Suprapubic skin (tissue), 4 donors: ENCODE data around the gene VCAM1.

ENCODE experiments used
- EP300 ChIP-seq: sonication (generic); formaldehyde crosslinking; IDR thresholded peaks from one replicate; pipeline ENCODE4 v1.6.1; 2017; ENCODE audit warnings: antibody characterized with exemption
- POLR2A ChIP-seq, 2 donors: fragments of 450-650 bp; IDR thresholded peaks; one replicate each; pipeline ENCODE4 v1.6.1; 2017; ENCODE audit warnings: antibody characterized with exemption in 2 of 2, mild to moderate bottlenecking in 2 of 2, moderate library complexity in 2 of 2
- POLR2AphosphoS5 ChIP-seq, 3 donors: sonication (generic); formaldehyde crosslinking; IDR thresholded peaks; one replicate each; pipeline ENCODE4 v1.6.1; 2017; ENCODE audit warnings: antibody characterized with exemption in 3 of 3
- TF ChIP-seq, protein P1 (sequence below), 2 donors: fragments of 200-600 bp in 1 of 2; fragments of 450-650 bp in 1 of 2; sonication (generic) in 1 of 2; IDR thresholded peaks; one replicate each; pipeline ENCODE4 v1.5.1; 2016 to 2019; ENCODE audit warnings: antibody characterized with exemption in 2 of 2, mild to moderate bottlenecking in 1 of 2, moderate library complexity in 1 of 2

DNA sequence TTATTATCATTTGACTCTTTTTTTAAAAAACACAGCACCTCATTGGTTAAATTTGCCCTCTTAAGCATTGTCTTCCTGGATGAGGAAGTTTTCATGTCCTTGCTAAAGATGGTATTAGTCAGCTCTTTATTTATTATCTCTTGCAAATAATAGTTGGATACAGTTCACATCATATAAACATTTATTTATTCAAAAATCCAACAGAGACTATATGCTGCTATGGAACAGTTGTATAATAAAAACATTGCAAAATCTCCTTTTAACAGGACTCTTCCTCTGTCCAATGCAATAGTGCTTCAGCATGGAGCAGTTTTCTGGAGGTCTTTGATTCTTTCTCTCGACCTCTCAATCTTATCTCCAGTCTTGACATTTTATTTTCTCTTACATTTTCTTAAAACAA lies 49.5 kb upstream of the VCAM1 start:
- TF ChIP-seq, protein P1, sequence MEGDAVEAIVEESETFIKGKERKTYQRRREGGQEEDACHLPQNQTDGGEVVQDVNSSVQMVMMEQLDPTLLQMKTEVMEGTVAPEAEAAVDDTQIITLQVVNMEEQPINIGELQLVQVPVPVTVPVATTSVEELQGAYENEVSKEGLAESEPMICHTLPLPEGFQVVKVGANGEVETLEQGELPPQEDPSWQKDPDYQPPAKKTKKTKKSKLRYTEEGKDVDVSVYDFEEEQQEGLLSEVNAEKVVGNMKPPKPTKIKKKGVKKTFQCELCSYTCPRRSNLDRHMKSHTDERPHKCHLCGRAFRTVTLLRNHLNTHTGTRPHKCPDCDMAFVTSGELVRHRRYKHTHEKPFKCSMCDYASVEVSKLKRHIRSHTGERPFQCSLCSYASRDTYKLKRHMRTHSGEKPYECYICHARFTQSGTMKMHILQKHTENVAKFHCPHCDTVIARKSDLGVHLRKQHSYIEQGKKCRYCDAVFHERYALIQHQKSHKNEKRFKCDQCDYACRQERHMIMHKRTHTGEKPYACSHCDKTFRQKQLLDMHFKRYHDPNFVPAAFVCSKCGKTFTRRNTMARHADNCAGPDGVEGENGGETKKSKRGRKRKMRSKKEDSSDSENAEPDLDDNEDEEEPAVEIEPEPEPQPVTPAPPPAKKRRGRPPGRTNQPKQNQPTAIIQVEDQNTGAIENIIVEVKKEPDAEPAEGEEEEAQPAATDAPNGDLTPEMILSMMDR (IDR thresholded peaks at IDR 0.05): no peak
- TF ChIP-seq POLR2A (IDR thresholded peaks at IDR 0.05): no peak
- TF ChIP-seq POLR2AphosphoS5 (IDR thresholded peaks at IDR 0.05): no peak
- TF ChIP-seq EP300: no peak
